IMR-90 (cell line): ENCODE data around the gene FA2H.

Experiments
- BHLHE40 ChIP-seq: fragments of 150-350 bp; IDR thresholded peaks from 2 replicates; pipeline ENCODE4 v1.6.1; 2016; ENCODE audit warnings: mild to moderate bottlenecking, low read depth, low read length
- MAZ ChIP-seq: IDR thresholded peaks from 2 replicates; pipeline ENCODE4 v1.6.1; 2012; ENCODE audit warnings: low read depth, mild to moderate bottlenecking, low read length, improper control_type of control experiment, moderate library complexity, borderline replicate concordance
- NFE2L2 ChIP-seq: fragments of 150-350 bp; IDR thresholded peaks from 2 replicates; pipeline ENCODE4 v1.6.1; 2016; ENCODE audit warnings: low read depth, mild to moderate bottlenecking, low read length
- POLR2A ChIP-seq: IDR thresholded peaks from 2 replicates; pipeline ENCODE4 v1.6.1; 2012; ENCODE audit warnings: mild to moderate bottlenecking, low read depth, low read length
- RCOR1 ChIP-seq: IDR thresholded peaks from 2 replicates; pipeline ENCODE4 v1.6.1; 2012; ENCODE audit warnings: mild to moderate bottlenecking, low read length, improper control_type of control experiment; ENCODE audit not compliant: insufficient replicate concordance
- TF ChIP-seq, protein P1 (sequence below): conservative IDR thresholded peaks from 2 replicates; pipeline ENCODE4 v1.5.1; 2012; ENCODE audit warnings: mild to moderate bottlenecking, low read depth, low read length, improper control_type of control experiment

DNA sequence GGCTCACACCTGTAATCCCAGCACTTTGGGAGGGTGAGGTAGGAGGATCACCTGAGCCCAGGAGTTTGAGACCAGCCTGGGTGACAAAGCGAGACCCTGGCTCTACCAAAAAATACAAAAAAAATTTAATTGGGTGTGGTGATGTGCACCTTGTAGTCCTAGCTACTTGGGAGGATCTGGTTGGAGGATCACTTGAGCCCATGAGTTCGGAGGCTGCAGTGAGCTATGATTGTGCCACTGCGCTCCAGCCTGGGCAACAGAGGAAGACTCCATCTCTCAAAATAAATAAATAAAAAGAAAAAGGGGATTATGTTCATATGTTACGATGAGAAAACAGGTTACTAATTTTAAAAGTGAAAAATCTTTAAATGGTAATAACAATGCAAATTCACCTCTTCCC lies 75.0 kb downstream of the FA2H start:
- TF ChIP-seq, protein P1, sequence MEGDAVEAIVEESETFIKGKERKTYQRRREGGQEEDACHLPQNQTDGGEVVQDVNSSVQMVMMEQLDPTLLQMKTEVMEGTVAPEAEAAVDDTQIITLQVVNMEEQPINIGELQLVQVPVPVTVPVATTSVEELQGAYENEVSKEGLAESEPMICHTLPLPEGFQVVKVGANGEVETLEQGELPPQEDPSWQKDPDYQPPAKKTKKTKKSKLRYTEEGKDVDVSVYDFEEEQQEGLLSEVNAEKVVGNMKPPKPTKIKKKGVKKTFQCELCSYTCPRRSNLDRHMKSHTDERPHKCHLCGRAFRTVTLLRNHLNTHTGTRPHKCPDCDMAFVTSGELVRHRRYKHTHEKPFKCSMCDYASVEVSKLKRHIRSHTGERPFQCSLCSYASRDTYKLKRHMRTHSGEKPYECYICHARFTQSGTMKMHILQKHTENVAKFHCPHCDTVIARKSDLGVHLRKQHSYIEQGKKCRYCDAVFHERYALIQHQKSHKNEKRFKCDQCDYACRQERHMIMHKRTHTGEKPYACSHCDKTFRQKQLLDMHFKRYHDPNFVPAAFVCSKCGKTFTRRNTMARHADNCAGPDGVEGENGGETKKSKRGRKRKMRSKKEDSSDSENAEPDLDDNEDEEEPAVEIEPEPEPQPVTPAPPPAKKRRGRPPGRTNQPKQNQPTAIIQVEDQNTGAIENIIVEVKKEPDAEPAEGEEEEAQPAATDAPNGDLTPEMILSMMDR, result no peak
- TF ChIP-seq POLR2A (no peak), BHLHE40 (no peak), MAZ (no peak), RCOR1 (no peak), NFE2L2 (no peak)
